ENCODE results near the gene ARSG.

ARSG gene

GRCh38 chr17:68460146-68460545 lies 168.9 kb downstream of the ARSG start:
- no peak for TF ChIP-seq CTCF (IDR thresholded peaks at IDR 0.05; ENCODE audit: low read depth, low read length, missing control alignments)
- H3K4me3 ChIP-seq (ENCODE audit: low read depth, low read length) = no peak overlapping the region; the same call in 1 of the 2 replicates

GRCh38 chr17:68460715-68461114 lies 169.4 kb downstream of the ARSG start:
- no peak overlapping the region; the same call in 1 of the 2 replicates for H3K4me3 ChIP-seq (ENCODE audit: low read depth, low read length)
- no peak for DNase-seq (ENCODE audit: low read depth)
- no peak for TF ChIP-seq CTCF (IDR thresholded peaks at IDR 0.05; ENCODE audit: low read depth, low read length, missing control alignments)

More at GRCh38 chr17:68460146-68460545, 168.9 kb downstream of the ARSG start:
- no peak for DNase-seq (ENCODE audit: low read depth)

GRCh38 chr17:68461122-68461539 lies 169.8 kb downstream of the ARSG start:
- TF ChIP-seq CTCF (IDR thresholded peaks at IDR 0.05; ENCODE audit: low read depth, low read length, missing control alignments) = no peak
- no peak for DNase-seq (ENCODE audit: low read depth)
- no peak overlapping the region for H3K4me3 ChIP-seq (ENCODE audit: low read depth, low read length)

GRCh38 chr17:68461589-68461988 lies 170.3 kb downstream of the ARSG start:
- DNase-seq (ENCODE audit: low read depth) = no peak
- no peak for TF ChIP-seq CTCF (IDR thresholded peaks at IDR 0.05; ENCODE audit: low read depth, low read length, missing control alignments)
- no peak overlapping the region for H3K4me3 ChIP-seq (ENCODE audit: low read depth, low read length)

- H3K4me3 ChIP-seq (ENCODE audit: low read depth, low read length) = no peak overlapping the region
- peak; percentile 63 for TF ChIP-seq CTCF (IDR thresholded peaks at IDR 0.05; ENCODE audit: low read depth, low read length, missing control alignments)
- DNase-seq (ENCODE audit: low read depth) = peak; percentile 79
These were observed 171.3 kb downstream of the ARSG start for GRCh38 chr17:68462381-68463210.

GRCh38 chr17:68463211-68464019 lies 172.1 kb downstream of the ARSG start:
- no peak overlapping the region for H3K4me3 ChIP-seq (ENCODE audit: low read depth, low read length)

More at GRCh38 chr17:68463211-68464019, 172.1 kb downstream of the ARSG start:
- no peak for DNase-seq (ENCODE audit: low read depth)
- no peak for TF ChIP-seq CTCF (IDR thresholded peaks at IDR 0.05; ENCODE audit: low read depth, low read length, missing control alignments)

Data from GM12864 (cell line).